Stimulated activated naive B cell treated with anti-CD40 and anti-IgM and Interleukin-4, amounts not matched to agents 10 μg/mL and 1 μg/mL and 100 μg/mL, for 72 hours (primary cell): ENCODE measurements around the gene CKAP4.

Source experiments
- ATAC-seq, 2 donors: fragments of 150-1000 bp; cut with Tn5 transposase; replicated peaks; 2 replicates each; pipeline ENCODE4 v1.10.0; 2021; ENCODE audit warnings: moderate library complexity in 1 of 2
- DNase-seq: peaks from one replicate; pipeline ENCODE4 v3.0.0; 2021
- H3K27ac Mint-ChIP-seq: one replicate; pipeline ENCODE4 v1.8.0; 2022; ENCODE audit warnings: mild to moderate bottlenecking, mixed read lengths
- H3K27me3 Mint-ChIP-seq, 2 donors: one replicate each; pipeline ENCODE4 v1.8.0; 2022; ENCODE audit warnings: mixed read lengths in 2 of 2
- H3K36me3 Mint-ChIP-seq, 2 donors: one replicate each; pipeline ENCODE4 v1.8.0; 2022; ENCODE audit warnings: mixed read lengths in 2 of 2, mild to moderate bottlenecking in 1 of 2
- H3K4me1 Mint-ChIP-seq, 2 donors: one replicate each; pipeline ENCODE4 v1.8.0; 2022; ENCODE audit warnings: mixed read lengths in 2 of 2, mild to moderate bottlenecking in 1 of 2
- H3K4me3 Mint-ChIP-seq, 2 donors: one replicate each; pipeline ENCODE4 v1.8.0; 2022; ENCODE audit warnings: mild to moderate bottlenecking in 2 of 2, mixed read lengths in 2 of 2, moderate library complexity in 1 of 2
- H3K9me3 Mint-ChIP-seq, 2 donors: one replicate each; pipeline ENCODE4 v1.8.0; 2022; ENCODE audit warnings: mixed read lengths in 2 of 2, mild to moderate bottlenecking in 1 of 2

CKAP4 gene

GRCh38 chr12:106189341-106189740 lies 58.5 kb downstream of the CKAP4 start:
- Mint-ChIP-seq H3K4me3 (no peak overlapping the region), H3K27me3 (peaks cover 13 to 21% of the 10 kb centered on the region in 2 donors), H3K27ac (no peak overlapping the region), H3K36me3 (no peaks in the 10 kb centered on the region), H3K4me1 (no peaks in the 10 kb centered on the region), H3K9me3 (no peaks in the 10 kb centered on the region)
- DNase-seq = no peak
- no peak for ATAC-seq

DNA sequence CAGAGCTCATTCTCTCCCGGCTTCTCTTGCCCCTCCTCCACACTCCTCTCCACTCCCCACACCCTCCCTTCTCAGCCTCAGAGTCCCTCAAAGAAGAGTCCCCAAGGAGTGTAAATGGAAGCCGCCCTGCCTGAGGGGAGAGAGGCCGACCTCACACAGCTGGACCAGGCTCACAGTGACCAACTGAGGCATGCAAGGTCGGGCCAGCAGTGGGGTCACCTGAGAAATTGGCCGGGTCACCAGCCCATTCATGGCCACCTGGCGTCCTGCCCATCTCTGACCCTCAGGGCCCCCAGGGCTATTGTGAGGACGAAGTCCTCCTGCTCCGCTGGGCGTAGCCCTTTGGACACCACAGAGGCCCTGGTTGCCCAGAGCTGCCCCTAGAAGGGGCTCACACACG lies 59.6 kb downstream of the CKAP4 start:
- Mint-ChIP-seq H3K36me3 (no peaks in the 10 kb centered on the region), H3K27me3 (peaks cover 13 to 21% of the 10 kb centered on the region in 2 donors), H3K4me1 (no peaks in the 10 kb centered on the region), H3K9me3 (no peaks in the 10 kb centered on the region), H3K4me3 (no peak overlapping the region), H3K27ac (no peak overlapping the region)
- DNase-seq (no peak), ATAC-seq (no peak)
